H1 (cell line): Measurements from ENCODE around the gene KLF4.

Experiments
- CREB1 ChIP-seq: IDR thresholded peaks from 2 replicates; pipeline ENCODE4 v1.6.1; 2012; ENCODE audit warnings: inconsistent platforms
- EZH2 ChIP-seq: fragments of 200-600 bp; sonication (generic); IDR thresholded peaks from 2 replicates; pipeline ENCODE4 v1.7.1; 2012; ENCODE audit warnings: low read depth, mild to moderate bottlenecking, moderate library complexity, low read length, inconsistent platforms; ENCODE audit not compliant: severe bottlenecking
- HDAC6 ChIP-seq: IDR thresholded peaks from one replicate; pipeline ENCODE4 v1.7.1; 2012; ENCODE audit warnings: low read depth, mild to moderate bottlenecking, inconsistent platforms, low read length, moderate library complexity
- JUN ChIP-seq: IDR thresholded peaks from 2 replicates; pipeline ENCODE4 v1.6.1; 2011; ENCODE audit warnings: low read depth, mild to moderate bottlenecking, improper control_type of control experiment, low read length
- PHF8 ChIP-seq: fragments of 200-600 bp; sonication (generic); conservative IDR thresholded peaks from 2 replicates; pipeline ENCODE4 v1.7.1; 2012; ENCODE audit warnings: low read depth, mild to moderate bottlenecking, inconsistent platforms, low read length, moderate library complexity
- POLR2A ChIP-seq, 2 experiments: IDR thresholded peaks; 1 replicate in 1 of 2; 2 replicates in 1 of 2; pipeline ENCODE4 v1.6.1; 2011; ENCODE audit warnings: low read depth in 2 of 2, low read length in 2 of 2, mild to moderate bottlenecking in 2 of 2; ENCODE audit errors: control extremely low read depth in 1 of 2
- YY1 ChIP-seq: IDR thresholded peaks from 2 replicates; pipeline ENCODE4 v1.6.1; 2011; ENCODE audit warnings: low read depth, mild to moderate bottlenecking, low read length
- TF ChIP-seq, protein P1 (sequence below), 3 experiments: IDR thresholded peaks; 1 replicate in 2 of 3; 2 replicates in 1 of 3; pipeline versions ENCODE4 v1.5.1 to v1.6.1; 2011; ENCODE audit warnings: low read length in 3 of 3, mild to moderate bottlenecking in 3 of 3, inconsistent platforms in 2 of 3, low read depth in 1 of 3, moderate library complexity in 1 of 3; ENCODE audit not compliant: insufficient read depth in 1 of 3; ENCODE audit errors: control extremely low read depth in 1 of 3
- TF ChIP-seq, protein P2 (sequence below): IDR thresholded peaks from 2 replicates; pipeline ENCODE4 v1.6.1; 2012; ENCODE audit warnings: inconsistent platforms
- TF ChIP-seq, protein P3 (sequence below): IDR thresholded peaks from 2 replicates; pipeline ENCODE4 v1.6.1; 2012; ENCODE audit warnings: low read length, inconsistent platforms

DNA sequence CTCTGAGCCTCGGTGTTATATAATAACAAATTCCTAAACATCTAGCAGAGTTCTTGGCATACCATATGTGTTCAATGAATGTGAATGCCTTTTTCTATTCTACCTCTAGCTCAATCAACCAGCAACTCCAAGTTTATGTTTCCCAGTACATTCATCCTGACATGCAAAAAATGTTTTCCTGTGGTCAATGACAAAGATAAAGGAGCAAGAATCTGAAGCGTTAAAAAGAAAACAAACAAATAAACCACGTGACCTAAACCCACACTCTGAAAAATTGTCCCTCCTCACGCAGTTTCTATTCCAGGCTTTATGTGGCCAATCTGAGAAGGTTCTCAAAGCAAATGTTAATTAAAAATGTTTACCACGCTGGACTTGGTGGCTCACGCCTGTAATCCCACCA, 18.0 kb downstream of the KLF4 start:
- TF ChIP-seq, protein P1, sequence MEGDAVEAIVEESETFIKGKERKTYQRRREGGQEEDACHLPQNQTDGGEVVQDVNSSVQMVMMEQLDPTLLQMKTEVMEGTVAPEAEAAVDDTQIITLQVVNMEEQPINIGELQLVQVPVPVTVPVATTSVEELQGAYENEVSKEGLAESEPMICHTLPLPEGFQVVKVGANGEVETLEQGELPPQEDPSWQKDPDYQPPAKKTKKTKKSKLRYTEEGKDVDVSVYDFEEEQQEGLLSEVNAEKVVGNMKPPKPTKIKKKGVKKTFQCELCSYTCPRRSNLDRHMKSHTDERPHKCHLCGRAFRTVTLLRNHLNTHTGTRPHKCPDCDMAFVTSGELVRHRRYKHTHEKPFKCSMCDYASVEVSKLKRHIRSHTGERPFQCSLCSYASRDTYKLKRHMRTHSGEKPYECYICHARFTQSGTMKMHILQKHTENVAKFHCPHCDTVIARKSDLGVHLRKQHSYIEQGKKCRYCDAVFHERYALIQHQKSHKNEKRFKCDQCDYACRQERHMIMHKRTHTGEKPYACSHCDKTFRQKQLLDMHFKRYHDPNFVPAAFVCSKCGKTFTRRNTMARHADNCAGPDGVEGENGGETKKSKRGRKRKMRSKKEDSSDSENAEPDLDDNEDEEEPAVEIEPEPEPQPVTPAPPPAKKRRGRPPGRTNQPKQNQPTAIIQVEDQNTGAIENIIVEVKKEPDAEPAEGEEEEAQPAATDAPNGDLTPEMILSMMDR (IDR thresholded peaks at IDR 0.05; ENCODE audit: control extremely low read depth in 1 of 3, insufficient read depth in 1 of 3, low read depth in 1 of 3, low read length in 3 of 3), result no peak
- TF ChIP-seq POLR2A (IDR thresholded peaks at IDR 0.05; ENCODE audit: control extremely low read depth in 1 of 2, low read depth in 2 of 2, low read length in 2 of 2) (no peak), PHF8 (no peak), EZH2 (no peak), CREB1 (no peak), YY1 (no peak), JUN (no peak), HDAC6 (no peak)
- TF ChIP-seq, protein P2, sequence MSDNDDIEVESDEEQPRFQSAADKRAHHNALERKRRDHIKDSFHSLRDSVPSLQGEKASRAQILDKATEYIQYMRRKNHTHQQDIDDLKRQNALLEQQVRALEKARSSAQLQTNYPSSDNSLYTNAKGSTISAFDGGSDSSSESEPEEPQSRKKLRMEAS, result no peak
- TF ChIP-seq, protein P3, sequence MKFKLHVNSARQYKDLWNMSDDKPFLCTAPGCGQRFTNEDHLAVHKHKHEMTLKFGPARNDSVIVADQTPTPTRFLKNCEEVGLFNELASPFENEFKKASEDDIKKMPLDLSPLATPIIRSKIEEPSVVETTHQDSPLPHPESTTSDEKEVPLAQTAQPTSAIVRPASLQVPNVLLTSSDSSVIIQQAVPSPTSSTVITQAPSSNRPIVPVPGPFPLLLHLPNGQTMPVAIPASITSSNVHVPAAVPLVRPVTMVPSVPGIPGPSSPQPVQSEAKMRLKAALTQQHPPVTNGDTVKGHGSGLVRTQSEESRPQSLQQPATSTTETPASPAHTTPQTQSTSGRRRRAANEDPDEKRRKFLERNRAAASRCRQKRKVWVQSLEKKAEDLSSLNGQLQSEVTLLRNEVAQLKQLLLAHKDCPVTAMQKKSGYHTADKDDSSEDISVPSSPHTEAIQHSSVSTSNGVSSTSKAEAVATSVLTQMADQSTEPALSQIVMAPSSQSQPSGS, result no peak
